GM12878 (cell line): ENCODE data around the gene EBI3. TPM values are rescaled to one million over a fixed set of nuclear protein-coding genes. Genes with fewer than 3 reads are reported as not detected.

Experiments
- ATAC-seq: fragments of 200-7000 bp; cut with Tn5 transposase; 3 replicates; pipeline ENCODE4 v1.9.1; 2020; ENCODE audit warnings: mild to moderate bottlenecking, moderate library complexity
- BruUV-seq: library from RNA; stranded (reverse); fragments of 400-500 nt; replicated peaks from 2 replicates; lab custom pipeline; 2021; lab: Mats Ljungman, UMichigan
- CTCF ChIA-PET: fragments of 300-600 bp; sonication (Branson Sonifier 250); formaldehyde crosslinking; extraction: SDS; loops from one replicate; lab custom pipeline; 2021; ENCODE audit warnings: inconsistent platforms; lab: Yijun Ruan, JAX
- POLR2A ChIA-PET: fragments of 350-600 bp; formaldehyde crosslinking; extraction: SDS; loops from one replicate; lab custom pipeline; 2021; ENCODE audit warnings: inconsistent platforms; lab: Charles Lee
- RAD21 ChIA-PET: fragments of 300-600 bp; sonication (Branson Sonifier 250); formaldehyde crosslinking; loops from one replicate; lab custom pipeline; 2023; ENCODE audit warnings: antibody characterized with exemption; ENCODE audit not compliant: unreplicated experiment; lab: Charles Lee
- SMC1A ChIA-PET: fragments of 300-600 bp; sonication (Branson Sonifier 250); formaldehyde crosslinking; loops from one replicate; lab custom pipeline; 2023; ENCODE audit not compliant: unreplicated experiment, uncharacterized antibody; lab: Charles Lee
- DNase-seq: peaks from one replicate; pipeline ENCODE4 v3.0.0-alpha.2; 2011; ENCODE audit warnings: low read depth, low spot score
- FAIRE-seq: peaks from 3 replicates; lab custom pipeline; 2011; peaks lifted over from hg19 to GRCh38; lab: Jason Lieb, UNC
- H2AFZ ChIP-seq: 2 replicates; pipeline ENCODE4 v1.6.0; 2011; ENCODE audit warnings: low read depth, low read length, control low read depth; ENCODE audit not compliant: control insufficient read depth
- H3K27ac ChIP-seq: 2 replicates; pipeline ENCODE4 v1.5.1; 2011; ENCODE audit warnings: control low read depth; ENCODE audit not compliant: control insufficient read depth, insufficient read depth
- H3K27me3 ChIP-seq, 2 experiments: replicated peaks in 1 of 2; 2 replicates each; pipeline versions ENCODE4 v1.6.0 to v1.6.1; 2011; ENCODE audit warnings: low read length in 1 of 2; ENCODE audit not compliant: control insufficient read depth in 2 of 2, insufficient read depth in 2 of 2
- H3K36me3 ChIP-seq, 2 experiments: 2 replicates each; pipeline ENCODE4 v1.5.1; 2011; ENCODE audit warnings: low read length in 1 of 2; ENCODE audit not compliant: control insufficient read depth in 2 of 2, insufficient read depth in 2 of 2
- H3K4me1 ChIP-seq: 2 replicates; pipeline ENCODE4 v1.6.1; 2011; ENCODE audit warnings: mild to moderate bottlenecking, low read length, moderate library complexity, mixed read lengths; ENCODE audit not compliant: control insufficient read depth, insufficient read depth
- H3K4me2 ChIP-seq: 2 replicates; pipeline ENCODE4 v1.6.0; 2011; ENCODE audit warnings: control low read depth; ENCODE audit not compliant: control insufficient read depth, insufficient read depth
- H3K4me3 ChIP-seq: fragments of 200-600 bp; sonication (generic); 2 replicates; pipeline ENCODE4 v1.5.1; 2016
- H3K79me2 ChIP-seq: 2 replicates; pipeline ENCODE4 v1.6.0; 2011; ENCODE audit warnings: low read length; ENCODE audit not compliant: control insufficient read depth, insufficient read depth
- H3K9ac ChIP-seq: 2 replicates; pipeline ENCODE4 v1.8.0; 2011; ENCODE audit warnings: low read length, control low read depth, mixed read lengths; ENCODE audit not compliant: control insufficient read depth, insufficient read depth
- H3K9me3 ChIP-seq: replicated peaks from 3 replicates; pipeline ENCODE4 v1.5.1; 2011; ENCODE audit warnings: mild to moderate bottlenecking, low read length; ENCODE audit not compliant: control insufficient read depth, insufficient read depth
- H4K20me1 ChIP-seq: 2 replicates; pipeline ENCODE4 v1.6.0; 2011; ENCODE audit not compliant: control insufficient read depth, insufficient read depth
- BACH1 ChIP-seq: fragments of 450-650 bp; IDR thresholded peaks from 2 replicates; pipeline ENCODE4 v1.6.1; 2017; ENCODE audit warnings: mild to moderate bottlenecking, borderline replicate concordance
- CBX5 ChIP-seq: sonication (generic); IDR thresholded peaks from 2 replicates; pipeline ENCODE4 v1.6.1; 2016; ENCODE audit warnings: low read depth, moderate library complexity, mild to moderate bottlenecking, inconsistent platforms
- CHD2 ChIP-seq: IDR thresholded peaks from 2 replicates; pipeline ENCODE4 v1.6.1; 2011; ENCODE audit warnings: low read depth, low read length, improper control_type of control experiment, borderline replicate concordance
- ETV6 ChIP-seq, 2 experiments: fragments of 450-650 bp in 1 of 2; IDR thresholded peaks in 1 of 2; conservative IDR thresholded peaks in 1 of 2; 2 replicates each; pipeline ENCODE4 v1.6.1; 2014; ENCODE audit warnings: antibody characterized with exemption in 1 of 2, borderline replicate concordance in 1 of 2, low read depth in 1 of 2, mild to moderate bottlenecking in 1 of 2, moderate library complexity in 1 of 2
- EZH2 ChIP-seq: IDR thresholded peaks from 2 replicates; pipeline ENCODE4 v1.6.1; 2012; ENCODE audit warnings: low read depth, mild to moderate bottlenecking, control low read depth, inconsistent platforms, low read length, borderline replicate concordance; ENCODE audit not compliant: control insufficient read depth
- IKZF2 ChIP-seq, 2 experiments: fragments of 450-650 bp; IDR thresholded peaks; 2 replicates each; pipeline ENCODE4 v1.6.1; 2017; ENCODE audit warnings: mild to moderate bottlenecking in 2 of 2, moderate library complexity in 2 of 2
- KDM1A ChIP-seq: fragments of 200-600 bp; sonication (generic); IDR thresholded peaks from 2 replicates; pipeline ENCODE4 v1.6.1; 2016; ENCODE audit warnings: borderline replicate concordance
- MYB ChIP-seq: fragments of 150-350 bp; IDR thresholded peaks from 2 replicates; pipeline ENCODE4 v1.6.1; 2014; ENCODE audit warnings: mild to moderate bottlenecking, low read depth, low read length, borderline replicate concordance
- NFYB ChIP-seq: IDR thresholded peaks from 2 replicates; pipeline ENCODE4 v1.6.1; 2011; ENCODE audit warnings: low read depth, mild to moderate bottlenecking, low read length, improper control_type of control experiment, moderate library complexity; ENCODE audit not compliant: insufficient read depth
- NKRF ChIP-seq: fragments of 450-650 bp; conservative IDR thresholded peaks from 2 replicates; pipeline ENCODE4 v1.6.1; 2017; ENCODE audit warnings: mild to moderate bottlenecking, moderate library complexity
- NRF1 ChIP-seq: conservative IDR thresholded peaks from 2 replicates; pipeline ENCODE4 v1.6.1; 2011; ENCODE audit warnings: mild to moderate bottlenecking, low read depth, low read length, improper control_type of control experiment
- PAX5 ChIP-seq: IDR thresholded peaks from 2 replicates; pipeline ENCODE4 v1.6.1; 2011; ENCODE audit warnings: low read depth, low read length, borderline replicate concordance
- SMAD1 ChIP-seq: fragments of 450-650 bp; IDR thresholded peaks from 2 replicates; pipeline ENCODE4 v1.6.1; 2018; ENCODE audit warnings: mild to moderate bottlenecking, low read depth; ENCODE audit not compliant: partially characterized antibody
- SPI1 ChIP-seq: IDR thresholded peaks from 2 replicates; pipeline ENCODE4 v1.6.1; 2011; ENCODE audit warnings: low read depth, mild to moderate bottlenecking, low read length, moderate library complexity, borderline replicate concordance; ENCODE audit not compliant: insufficient read depth
- STAT3 ChIP-seq: IDR thresholded peaks from 2 replicates; pipeline ENCODE4 v1.6.1; 2011; ENCODE audit warnings: low read depth, low read length, improper control_type of control experiment
- TAF1 ChIP-seq: IDR thresholded peaks from 2 replicates; pipeline ENCODE4 v1.6.1; 2011; ENCODE audit warnings: mild to moderate bottlenecking, low read depth, low read length, borderline replicate concordance
- ZNF217 ChIP-seq: fragments of 450-650 bp; IDR thresholded peaks from 2 replicates; pipeline ENCODE4 v1.6.1; 2017; ENCODE audit warnings: antibody characterized with exemption, mild to moderate bottlenecking
- WGBS: methylation state at CpG from one replicate; pipeline ENCODE4 v1.1.6; 2016; ENCODE audit warnings: low lambda C conversion rate; ENCODE audit not compliant: insufficient replicate concordance, insufficient coverage; ENCODE audit errors: missing lambda C conversion rate; 5-methylcytosine and 5-hydroxymethylcytosine counted together
- in situ Hi-C: fragments of 300-500 bp; cut with MboI; formaldehyde crosslinking; loops from 9 replicates; pipeline ENCODE4 v1.14.3; 2018; ENCODE audit warnings: mixed read lengths
- intact Hi-C: fragments of 100-400 bp; cut with micrococcal nuclease; formaldehyde crosslinking; loops from one replicate; pipeline ENCODE4 v1.14.2; 2022; ENCODE audit not compliant: unreplicated experiment
- polyA plus RNA-seq, 11 experiments: library from polyadenylated mRNA; depleted of rRNA in 4 of 11; unstranded in 6 of 11; stranded (reverse) in 5 of 11; fragments of >200 nt; fragmentation: Nextera tagmentation in 4 of 11; fragmentation: Illumina TruSeq in 1 of 11; extraction: Ambion mirVana in 4 of 11; extraction: Trizol in 1 of 11; gene quantifications; 1 replicate in 1 of 11; 2 replicates in 10 of 11; pipeline versions ENCODE4 v1.2.1 to v1.2.3, GENCODE V29; 2011 to 2016; ENCODE audit warnings: inconsistent platforms in 2 of 11, missing spikeins in 2 of 11, low read depth in 1 of 11
- total RNA-seq, 4 experiments: library from RNA; depleted of rRNA in 3 of 4; stranded (reverse); fragments of >200 nt in 3 of 4; fragmentation: Illumina TruSeq in 1 of 4; extraction: Trizol in 1 of 4; gene quantifications; 2 replicates each; pipeline versions ENCODE4 v1.2.1 to v1.2.3, GENCODE V29; 2013 to 2021

Gene EBI3
- total and polyA plus RNA-seq, 10 of the 15 experiments (the other 5 are each of a cell fraction or from before 2014, with no cell fraction given), result 22.0 to 288 (median 186) TPM

GRCh38 chr19:4246767-4247593 is 17.7 kb downstream of the EBI3 start, which contains the start of gene YJU2:
Gene YJU2, plus strand, starts transcription at chr19:4247080. Its CDS starts 67 bp downstream, at chr19:4247147.
- FAIRE-seq (peak; percentile 99), ATAC-seq (peak; percentile 98), DNase-seq (peak; percentile 94)
- H3K4me1 ChIP-seq, result peaks cover 11% of the 10 kb centered on the region
- ChIA-PET POLR2A (interaction anchor here (0.7 to 1.1 kb wide), 5 partner anchors 12 to 129 kb away, joined by 3 to 8 read pairs (median 3); partner anchors contain the start of gene MPND), RAD21 (interaction anchor here (0.6 to 1.3 kb wide), 2 partner anchors 12 to 929 kb away, joined by 3 read pairs; no protein-coding TSS in a partner anchor), SMC1A (interaction anchor here (0.8 to 2.2 kb wide), 3 partner anchors 15 to 96 kb away, joined by 5 to 9 read pairs (median 5); partner anchors contain the start of gene EBI3), CTCF (interaction anchor here (0.6 to 1.3 kb wide), 5 partner anchors 13 to 107 kb away, joined by 3 to 4 read pairs (median 4); partner anchors contain the start of gene EBI3)
- H3K27ac ChIP-seq, result peak within 1 kb of the TSS; percentile 100
- peaks cover under 1% of the 10 kb centered on the region; the same call in 1 of the 3 replicates for H3K9me3 ChIP-seq
- H4K20me1 ChIP-seq, result no peaks in the 10 kb centered on the region
- intact Hi-C loops (loop anchor here (2.0 kb wide), 1 partner anchor 18 kb away; the partner anchor contains the start of gene EBI3), in situ Hi-C loops (loop anchor here (10.0 kb wide), 1 partner anchor 1438 kb away; the partner anchor contains the start of genes HSD11B1L and MICOS13)
- no peaks in the 10 kb centered on the region for H3K27me3 ChIP-seq
- TSS peak; percentile 94 for BruUV-seq
- H3K79me2 ChIP-seq, result peaks cover 9% of the 10 kb centered on the region
- WGBS, result 1% methylated on average over 39 of the region's 45 CpGs
- peak within 1 kb of the TSS; percentile 74 for H3K4me3 ChIP-seq
- H3K36me3 ChIP-seq, result peaks cover 13 to 16% of the 10 kb centered on the region in 2 experiments
- H3K9ac ChIP-seq, result peak within 1 kb of the TSS; percentile 97
- peak within 1 kb of the TSS; percentile 93 for H2AFZ ChIP-seq
- H3K4me2 ChIP-seq, result peak within 1 kb of the TSS; percentile 91
- no peak for TF ChIP-seq PAX5
- TF ChIP-seq EZH2, result no peak
- TF ChIP-seq STAT3, result 0 out of 2 replicates have a peak, but pooled peaks have one; percentile 33
- TF ChIP-seq KDM1A, result no peak
- 0 out of 2 replicates have a peak, but pooled peaks have one; percentile 23 for TF ChIP-seq BACH1
- peak in 1 of 2 experiments; percentile 63; a peak in 1 of 4 replicates for TF ChIP-seq ETV6 (conservative IDR thresholded peaks at IDR 0.05 in 1 of 2, IDR thresholded peaks at IDR 0.05 in 1 of 2; ENCODE audit: borderline replicate concordance in 1 of 2, low read depth in 1 of 2)
- TF ChIP-seq CHD2, result peak; percentile 96
- peak; percentile 89 for TF ChIP-seq TAF1
- no peak for TF ChIP-seq ZNF217
- no peak for TF ChIP-seq MYB
- no peak for TF ChIP-seq NKRF
- TF ChIP-seq IKZF2 (IDR thresholded peaks at IDR 0.05), result peak; percentile 68 to 83
- TF ChIP-seq NFYB, result peak; percentile 100
- peak; percentile 44; the same call in 1 of the 2 replicates for TF ChIP-seq CBX5
- TF ChIP-seq NRF1, result no peak
- TF ChIP-seq SPI1, result no peak
- peak; percentile 86 for TF ChIP-seq SMAD1
